Peyer's patch (tissue), 4 donors: ENCODE measurements around the gene SEMA6B.

Source experiments
- POLR2A ChIP-seq, 2 donors: fragments of 450-650 bp; IDR thresholded peaks; one replicate each; pipeline ENCODE4 v1.5.1; 2017; ENCODE audit warnings: antibody characterized with exemption in 2 of 2, mild to moderate bottlenecking in 2 of 2, moderate library complexity in 2 of 2
- TF ChIP-seq, protein P1 (sequence below), 6 experiments: fragments of 450-650 bp in 4 of 6; fragments of 200-600 bp in 2 of 6; sonication (generic) in 1 of 6; IDR thresholded peaks; one replicate each; pipeline ENCODE4 v1.5.1; 2017 to 2019; ENCODE audit warnings: antibody characterized with exemption in 6 of 6, mild to moderate bottlenecking in 3 of 6, moderate library complexity in 1 of 6

GRCh38 chr19:4581666-4582553 lies 22.4 kb upstream of the SEMA6B start:
- TF ChIP-seq, protein P1, sequence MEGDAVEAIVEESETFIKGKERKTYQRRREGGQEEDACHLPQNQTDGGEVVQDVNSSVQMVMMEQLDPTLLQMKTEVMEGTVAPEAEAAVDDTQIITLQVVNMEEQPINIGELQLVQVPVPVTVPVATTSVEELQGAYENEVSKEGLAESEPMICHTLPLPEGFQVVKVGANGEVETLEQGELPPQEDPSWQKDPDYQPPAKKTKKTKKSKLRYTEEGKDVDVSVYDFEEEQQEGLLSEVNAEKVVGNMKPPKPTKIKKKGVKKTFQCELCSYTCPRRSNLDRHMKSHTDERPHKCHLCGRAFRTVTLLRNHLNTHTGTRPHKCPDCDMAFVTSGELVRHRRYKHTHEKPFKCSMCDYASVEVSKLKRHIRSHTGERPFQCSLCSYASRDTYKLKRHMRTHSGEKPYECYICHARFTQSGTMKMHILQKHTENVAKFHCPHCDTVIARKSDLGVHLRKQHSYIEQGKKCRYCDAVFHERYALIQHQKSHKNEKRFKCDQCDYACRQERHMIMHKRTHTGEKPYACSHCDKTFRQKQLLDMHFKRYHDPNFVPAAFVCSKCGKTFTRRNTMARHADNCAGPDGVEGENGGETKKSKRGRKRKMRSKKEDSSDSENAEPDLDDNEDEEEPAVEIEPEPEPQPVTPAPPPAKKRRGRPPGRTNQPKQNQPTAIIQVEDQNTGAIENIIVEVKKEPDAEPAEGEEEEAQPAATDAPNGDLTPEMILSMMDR (IDR thresholded peaks at IDR 0.05): no peak
- TF ChIP-seq POLR2A (IDR thresholded peaks at IDR 0.05): no peak
